Measurements from ENCODE around the gene PABPC1L. TPM values are rescaled to one million over a fixed set of nuclear protein-coding genes. Genes with fewer than 3 reads are reported as not detected.

Gene PABPC1L
- total RNA-seq, 1 donor from 2014 or later: 106 TPM

GRCh38 chr20:44955270-44955669, 45.4 kb downstream of the PABPC1L start:
- no peaks in the 10 kb centered on the region for H3K9me3 Mint-ChIP-seq
- intact Hi-C loops (cut with micrococcal nuclease): no loop called here
- peaks cover 56% of the 10 kb centered on the region for H3K4me1 Mint-ChIP-seq (ENCODE audit: low read depth)
- H3K36me3 Mint-ChIP-seq (ENCODE audit: low read depth): peaks cover 84% of the 10 kb centered on the region
- no peaks in the 10 kb centered on the region for H3K27me3 Mint-ChIP-seq (ENCODE audit: insufficient read depth)
- no peak for DNase-seq (ENCODE audit: low spot score)
- H3K4me3 Mint-ChIP-seq: no peak overlapping the region
- no peak overlapping the region for H3K27ac Mint-ChIP-seq

DNA sequence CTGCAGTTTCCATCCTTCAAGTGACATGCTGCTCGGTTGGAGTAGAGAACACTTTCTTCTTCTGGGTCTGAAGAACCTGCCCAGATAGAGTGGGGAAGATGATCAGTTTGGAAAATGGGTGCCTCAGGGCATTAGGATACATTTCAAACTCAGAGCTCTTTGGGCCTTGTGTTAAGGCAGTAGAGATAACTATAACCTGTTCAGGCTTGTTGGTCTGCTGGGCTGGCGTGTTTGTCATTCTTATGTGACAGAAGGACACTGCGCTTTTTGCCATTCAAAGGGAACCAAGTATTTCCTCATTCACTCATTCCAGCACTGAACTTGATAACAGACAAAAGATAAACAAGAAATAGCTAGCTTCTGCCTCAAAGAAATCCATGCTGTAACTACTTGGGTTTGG, 46.5 kb downstream of the PABPC1L start:
- Mint-ChIP-seq H3K9me3 (no peaks in the 10 kb centered on the region), H3K27me3 (ENCODE audit: insufficient read depth) (no peaks in the 10 kb centered on the region), H3K4me3 (peak overlapping the region; percentile 25), H3K4me1 (ENCODE audit: low read depth) (peaks cover 66% of the 10 kb centered on the region), H3K36me3 (ENCODE audit: low read depth) (peaks cover 76% of the 10 kb centered on the region), H3K27ac (no peak overlapping the region)
- DNase-seq (ENCODE audit: low spot score): no peak
- intact Hi-C loops (cut with micrococcal nuclease): no loop called here

DNA sequence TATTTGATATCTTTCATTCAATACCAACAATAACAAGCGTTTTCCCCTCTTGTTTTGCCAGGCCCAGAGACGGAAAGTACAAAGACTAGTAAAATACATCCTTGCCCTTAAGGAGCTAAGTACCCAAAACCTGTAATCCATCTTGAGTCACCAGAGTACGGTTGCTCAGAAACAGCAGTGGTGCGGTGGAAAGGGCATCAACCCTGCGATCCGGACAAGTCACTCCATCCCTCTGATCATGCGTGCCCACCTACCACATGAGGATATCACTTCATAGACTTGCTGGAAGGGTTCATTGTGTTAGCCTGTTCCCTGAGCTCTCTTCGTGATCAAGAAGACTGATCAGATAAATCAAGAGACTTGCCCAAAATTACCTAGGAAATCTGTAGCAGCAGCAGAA, 48.4 kb downstream of the PABPC1L start:
- peaks cover 72% of the 10 kb centered on the region for H3K4me1 Mint-ChIP-seq (ENCODE audit: low read depth)

GRCh38 chr20:44959082-44959637, 49.3 kb downstream of the PABPC1L start:
- H3K36me3 Mint-ChIP-seq (ENCODE audit: low read depth): peaks cover 48% of the 10 kb centered on the region
- peak overlapping the region; percentile 99 for H3K4me3 Mint-ChIP-seq
- peaks cover 72% of the 10 kb centered on the region for H3K4me1 Mint-ChIP-seq (ENCODE audit: low read depth)
- intact Hi-C loops (cut with micrococcal nuclease): loop anchor here (1.0 kb wide), 5 partner anchors 11 to 73 kb away; no protein-coding TSS in a partner anchor
- H3K27ac Mint-ChIP-seq: peak overlapping the region; percentile 100
- no peaks in the 10 kb centered on the region for H3K9me3 Mint-ChIP-seq
- DNase-seq (ENCODE audit: low spot score): no peak
- H3K27me3 Mint-ChIP-seq (ENCODE audit: insufficient read depth): no peaks in the 10 kb centered on the region

More for the DNA sequence above, 48.4 kb downstream of the PABPC1L start:
- intact Hi-C loops (cut with micrococcal nuclease): no loop called here
- Mint-ChIP-seq H3K27ac (no peak overlapping the region), H3K27me3 (ENCODE audit: insufficient read depth) (no peaks in the 10 kb centered on the region), H3K9me3 (no peaks in the 10 kb centered on the region), H3K4me3 (peak overlapping the region; percentile 99), H3K36me3 (ENCODE audit: low read depth) (peaks cover 57% of the 10 kb centered on the region)
- DNase-seq (ENCODE audit: low spot score): no peak

- intact Hi-C loops (cut with micrococcal nuclease): loop anchor here (1.0 to 10.0 kb wide), 10 partner anchors 11 to 1447 kb away; partner anchors contain the start of genes ELMO2, OSER1, PCIF1 and PIGT
- Mint-ChIP-seq H3K27ac (peak overlapping the region; percentile 100), H3K9me3 (no peaks in the 10 kb centered on the region), H3K4me1 (ENCODE audit: low read depth) (peaks cover 71% of the 10 kb centered on the region), H3K27me3 (ENCODE audit: insufficient read depth) (no peaks in the 10 kb centered on the region), H3K4me3 (peak overlapping the region; percentile 99), H3K36me3 (ENCODE audit: low read depth) (peaks cover 45% of the 10 kb centered on the region)
- DNase-seq (ENCODE audit: low spot score): peak; percentile 37
These were observed 49.8 kb downstream of the PABPC1L start for GRCh38 chr20:44959638-44960102.

DNA sequence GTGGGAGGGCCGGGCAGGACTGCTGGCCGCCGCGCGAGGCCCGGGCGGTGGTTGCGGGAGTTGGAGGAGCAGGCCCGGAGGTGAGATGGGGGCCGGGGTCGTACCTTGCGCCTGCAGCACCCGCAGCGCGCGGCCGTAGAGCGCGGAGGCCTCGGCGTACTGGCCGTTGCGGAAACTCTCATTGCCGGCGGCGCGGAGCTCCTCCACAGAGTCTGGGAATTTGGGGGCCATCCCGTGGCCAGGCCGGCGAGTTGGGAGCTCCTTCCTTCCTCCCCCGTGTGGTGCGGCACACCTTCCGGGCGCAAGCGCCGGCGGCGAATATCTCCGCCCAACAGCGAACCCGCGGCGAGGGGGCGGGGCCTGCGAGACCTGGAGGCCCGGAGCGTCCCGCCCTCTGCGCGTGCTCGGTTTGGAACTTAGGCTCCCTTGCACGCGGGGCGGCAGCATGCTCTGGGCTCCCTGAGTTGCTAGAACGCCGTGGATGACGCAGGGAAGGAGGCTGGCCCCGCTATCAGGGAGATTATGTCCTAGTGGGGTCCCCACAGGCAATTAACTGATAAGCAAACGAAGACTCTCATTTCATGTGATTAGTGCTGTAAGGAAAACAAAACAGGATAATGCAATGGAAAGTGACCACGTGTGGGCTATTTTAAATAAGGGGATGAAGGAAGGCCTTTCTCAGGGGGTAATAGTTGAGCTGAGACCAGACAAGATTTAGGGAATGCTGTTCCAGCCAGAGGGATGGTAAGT, 50.4 kb downstream of the PABPC1L start, which contains the start of gene TOMM34:
TSS of gene TOMM34 (minus strand) at position 295 of the 750 bp plus-strand sequence. CDS start at position 231, 64 bp downstream.
- peak within 1 kb of the TSS; percentile 100 for H3K27ac Mint-ChIP-seq
- H3K9me3 Mint-ChIP-seq: no peaks in the 10 kb centered on the region
- H3K4me1 Mint-ChIP-seq (ENCODE audit: low read depth): peaks cover 74% of the 10 kb centered on the region
- intact Hi-C loops (cut with micrococcal nuclease): loop anchor here (2.0 to 10.0 kb wide), 5 partner anchors 435 to 1447 kb away; partner anchors contain the start of genes ELMO2, OSER1, PCIF1 and PIGT
- DNase-seq (ENCODE audit: low spot score): peak; percentile 94
- no peaks in the 10 kb centered on the region for H3K27me3 Mint-ChIP-seq (ENCODE audit: insufficient read depth)
- H3K4me3 Mint-ChIP-seq: peak within 1 kb of the TSS; percentile 99
- peaks cover 39% of the 10 kb centered on the region for H3K36me3 Mint-ChIP-seq (ENCODE audit: low read depth)

GRCh38 chr20:44961011-44961869, 51.4 kb downstream of the PABPC1L start:
- intact Hi-C loops (cut with micrococcal nuclease): loop anchor here (2.0 to 10.0 kb wide), 5 partner anchors 436 to 1446 kb away; partner anchors contain the start of genes ELMO2, OSER1, PCIF1 and PIGT
- peak overlapping the region; percentile 21 for H3K4me3 Mint-ChIP-seq
- H3K27ac Mint-ChIP-seq: peak overlapping the region; percentile 98
- no peaks in the 10 kb centered on the region for H3K27me3 Mint-ChIP-seq (ENCODE audit: insufficient read depth)
- H3K36me3 Mint-ChIP-seq (ENCODE audit: low read depth): peaks cover 29% of the 10 kb centered on the region
- DNase-seq (ENCODE audit: low spot score): no peak
- H3K9me3 Mint-ChIP-seq: no peaks in the 10 kb centered on the region
- H3K4me1 Mint-ChIP-seq (ENCODE audit: low read depth): peaks cover 77% of the 10 kb centered on the region

DNA sequence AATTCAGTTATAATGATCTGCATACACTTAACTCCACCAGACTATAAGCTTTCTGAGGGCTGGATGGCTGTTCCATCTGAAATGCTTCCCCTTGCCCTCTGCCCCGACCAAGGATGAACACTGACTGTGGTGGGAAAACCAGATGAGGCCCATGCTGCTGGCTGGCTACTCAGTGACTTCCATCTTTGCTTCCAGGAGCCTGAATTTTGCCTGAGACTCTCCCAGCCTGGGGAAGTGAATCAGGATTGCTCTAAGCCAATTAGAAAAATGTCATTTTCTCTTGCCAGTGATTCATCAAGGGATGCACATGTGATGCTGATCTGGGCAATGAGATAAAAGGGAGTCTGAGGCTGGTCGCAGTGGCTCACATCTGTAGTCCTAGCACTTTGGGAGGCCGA, 52.0 kb downstream of the PABPC1L start:
- intact Hi-C loops (cut with micrococcal nuclease): loop anchor here (2.0 to 10.0 kb wide), 5 partner anchors 437 to 1445 kb away; partner anchors contain the start of genes ELMO2, OSER1, PCIF1 and PIGT
- Mint-ChIP-seq H3K4me3 (no peak overlapping the region), H3K27me3 (ENCODE audit: insufficient read depth) (no peaks in the 10 kb centered on the region), H3K36me3 (ENCODE audit: low read depth) (peaks cover 29% of the 10 kb centered on the region), H3K9me3 (no peaks in the 10 kb centered on the region), H3K27ac (no peak overlapping the region), H3K4me1 (ENCODE audit: low read depth) (peaks cover 74% of the 10 kb centered on the region)
- no peak for DNase-seq (ENCODE audit: low spot score)

- no peak for DNase-seq (ENCODE audit: low spot score)
- Mint-ChIP-seq H3K4me3 (no peak overlapping the region), H3K9me3 (no peaks in the 10 kb centered on the region), H3K4me1 (ENCODE audit: low read depth) (peaks cover 74% of the 10 kb centered on the region), H3K27ac (no peak overlapping the region), H3K27me3 (ENCODE audit: insufficient read depth) (no peaks in the 10 kb centered on the region), H3K36me3 (ENCODE audit: low read depth) (peaks cover 29% of the 10 kb centered on the region)
- intact Hi-C loops (cut with micrococcal nuclease): loop anchor here (5.0 to 10.0 kb wide), 4 partner anchors 438 to 972 kb away; partner anchors contain the start of genes OSER1, PCIF1, PIGT and SERINC3
These were observed 52.6 kb downstream of the PABPC1L start for GRCh38 chr20:44962483-44962882.

DNA sequence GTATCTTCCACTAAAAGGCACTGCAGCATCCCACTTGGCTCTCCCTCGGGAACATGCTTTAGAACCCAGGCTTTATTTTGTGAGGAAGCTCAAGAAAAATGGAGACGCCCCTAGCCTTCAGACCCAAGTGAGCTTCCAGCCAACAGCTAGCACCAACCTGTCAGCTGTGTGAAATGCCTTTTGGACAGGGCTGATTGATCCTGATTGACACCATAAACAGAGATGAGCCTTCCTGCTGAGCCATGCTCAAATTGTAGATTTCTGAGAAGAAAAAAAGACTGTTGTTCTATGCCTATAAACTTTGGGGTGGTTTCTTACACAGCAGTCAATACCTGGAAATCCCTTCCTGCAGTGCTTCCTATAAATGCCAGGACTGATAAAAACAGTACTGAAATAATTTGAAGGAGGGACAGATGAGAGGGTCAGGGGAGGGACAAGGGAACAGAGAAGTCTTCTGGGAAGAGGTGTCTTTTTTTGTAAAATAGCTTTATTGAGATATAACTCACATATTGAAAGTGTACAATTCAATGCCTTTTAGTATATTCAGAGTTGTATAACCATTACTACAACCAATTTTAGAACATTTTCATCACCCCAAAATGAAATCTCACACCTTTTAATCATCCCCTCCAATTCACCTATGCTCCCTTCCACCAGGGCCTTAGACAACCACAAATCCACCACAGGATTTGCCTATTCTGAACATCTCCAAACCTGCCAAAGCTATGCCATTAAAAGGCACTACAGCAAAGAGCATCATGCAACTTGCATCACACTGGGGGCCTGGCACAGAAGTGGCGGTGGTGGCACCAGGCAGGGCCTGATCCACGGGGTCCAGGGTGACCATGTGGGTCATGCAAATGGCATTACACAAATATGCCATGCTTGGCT, 53.7 kb downstream of the PABPC1L start:
- Mint-ChIP-seq H3K9me3 (no peaks in the 10 kb centered on the region), H3K27ac (peak overlapping the region; percentile 28), H3K4me3 (peak overlapping the region; percentile 35), H3K36me3 (ENCODE audit: low read depth) (peaks cover 25% of the 10 kb centered on the region), H3K27me3 (ENCODE audit: insufficient read depth) (no peaks in the 10 kb centered on the region), H3K4me1 (ENCODE audit: low read depth) (peaks cover 74% of the 10 kb centered on the region)
- no peak for DNase-seq (ENCODE audit: low spot score)
- intact Hi-C loops (cut with micrococcal nuclease): loop anchor here (5.0 to 10.0 kb wide), 4 partner anchors 439 to 971 kb away; partner anchors contain the start of genes OSER1, PCIF1, PIGT and SERINC3

DNA sequence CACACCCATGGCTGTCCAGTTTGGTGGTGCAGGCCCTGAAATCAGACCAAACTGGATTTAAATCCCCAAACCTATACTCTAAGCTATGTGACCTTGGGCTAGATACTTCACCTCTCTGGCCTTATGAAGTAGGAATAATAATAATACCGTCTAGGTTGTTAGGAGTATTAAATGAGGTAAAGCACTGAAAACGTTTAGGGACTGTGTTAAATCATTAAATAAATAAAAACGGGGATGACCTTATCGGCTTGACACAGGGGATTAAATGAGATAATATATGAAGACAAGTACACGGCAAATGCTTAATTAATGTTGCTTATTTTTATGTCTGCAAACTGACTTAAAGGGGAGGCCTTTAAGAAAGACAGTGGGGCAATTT, 55.8 kb downstream of the PABPC1L start:
- Mint-ChIP-seq H3K9me3 (no peaks in the 10 kb centered on the region), H3K36me3 (ENCODE audit: low read depth) (peaks cover 19% of the 10 kb centered on the region), H3K4me3 (peak overlapping the region; percentile 92), H3K27me3 (ENCODE audit: insufficient read depth) (no peaks in the 10 kb centered on the region), H3K4me1 (ENCODE audit: low read depth) (peaks cover 77% of the 10 kb centered on the region), H3K27ac (peak overlapping the region; percentile 88)
- intact Hi-C loops (cut with micrococcal nuclease): loop anchor here (2.0 to 10.0 kb wide), 8 partner anchors 55 to 969 kb away; partner anchors contain the start of genes ADA, PABPC1L, PCIF1 and PIGT
- DNase-seq (ENCODE audit: low spot score): no peak

Measured in activated T-helper 1 cell treated with anti-CD3 and anti-CD28 coated beads, Interleukin-12 subunit alpha, Interleukin-12 subunit beta, Interleukin-2, Interleukin-4 antibody, amounts not matched to agents 30 ng/mL and 10 ng/mL and 1 ng/mL, durations not matched to agents 14 hours and 24 hours and 36 hours (primary cell).